ENCODE measurements around the gene GNB4. TPM values are rescaled to one million over a fixed set of nuclear protein-coding genes. Genes with fewer than 3 reads are reported as not detected.

The GNB4 gene
- total RNA-seq, 3 donors from 2014 or later (not counting 1 experiment from before 2014, with no cell fraction given): 1.6 to 3.4 (median 2.9) TPM

DNA sequence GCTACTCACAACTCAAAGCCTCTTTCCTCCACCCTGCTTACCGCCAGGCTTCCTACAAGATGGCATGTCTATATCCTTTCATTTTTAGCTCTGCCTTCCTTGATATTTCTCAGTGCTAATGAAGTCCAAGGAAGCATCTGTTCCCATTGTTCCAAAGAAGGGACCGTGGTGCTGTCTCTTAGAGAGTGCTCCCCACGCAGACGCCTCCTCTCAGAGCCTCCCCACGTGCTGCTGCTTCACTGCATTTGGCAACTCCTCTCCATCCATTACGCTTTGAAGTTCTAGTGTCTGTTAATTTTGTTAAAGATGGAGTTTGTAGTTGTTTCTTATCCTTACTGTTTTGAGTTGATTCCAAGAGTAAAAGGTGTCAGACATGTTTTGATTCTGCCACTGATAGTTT is 26.2 kb downstream of the GNB4 start:
- no peaks in the 10 kb centered on the region for H3K36me3 Mint-ChIP-seq

GRCh38 chr3:179421500-179421899 is 29.8 kb downstream of the GNB4 start:
- H3K36me3 ChIP-seq (ENCODE audit: control insufficient read depth, insufficient read depth, low read length): no peaks in the 10 kb centered on the region
- intact Hi-C loops (cut with micrococcal nuclease): no loop called here
- no peaks in the 10 kb centered on the region for H3K27me3 ChIP-seq (ENCODE audit: control insufficient read depth, insufficient read depth, low read length)
- DNase-seq: no peak
- H3K4me3 ChIP-seq (ENCODE audit: low read length): no peak overlapping the region
- no peaks in the 10 kb centered on the region for H3K9me3 Mint-ChIP-seq
- TF ChIP-seq, protein P1, sequence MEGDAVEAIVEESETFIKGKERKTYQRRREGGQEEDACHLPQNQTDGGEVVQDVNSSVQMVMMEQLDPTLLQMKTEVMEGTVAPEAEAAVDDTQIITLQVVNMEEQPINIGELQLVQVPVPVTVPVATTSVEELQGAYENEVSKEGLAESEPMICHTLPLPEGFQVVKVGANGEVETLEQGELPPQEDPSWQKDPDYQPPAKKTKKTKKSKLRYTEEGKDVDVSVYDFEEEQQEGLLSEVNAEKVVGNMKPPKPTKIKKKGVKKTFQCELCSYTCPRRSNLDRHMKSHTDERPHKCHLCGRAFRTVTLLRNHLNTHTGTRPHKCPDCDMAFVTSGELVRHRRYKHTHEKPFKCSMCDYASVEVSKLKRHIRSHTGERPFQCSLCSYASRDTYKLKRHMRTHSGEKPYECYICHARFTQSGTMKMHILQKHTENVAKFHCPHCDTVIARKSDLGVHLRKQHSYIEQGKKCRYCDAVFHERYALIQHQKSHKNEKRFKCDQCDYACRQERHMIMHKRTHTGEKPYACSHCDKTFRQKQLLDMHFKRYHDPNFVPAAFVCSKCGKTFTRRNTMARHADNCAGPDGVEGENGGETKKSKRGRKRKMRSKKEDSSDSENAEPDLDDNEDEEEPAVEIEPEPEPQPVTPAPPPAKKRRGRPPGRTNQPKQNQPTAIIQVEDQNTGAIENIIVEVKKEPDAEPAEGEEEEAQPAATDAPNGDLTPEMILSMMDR (IDR thresholded peaks at IDR 0.05): no peak
- no peaks in the 10 kb centered on the region for H3K9me3 ChIP-seq (ENCODE audit: control insufficient read depth, insufficient read depth, low read length)
- H3K4me3 Mint-ChIP-seq: no peak overlapping the region
- no peak overlapping the region for H3K27ac Mint-ChIP-seq
- H3K27me3 Mint-ChIP-seq (ENCODE audit: low read depth in 2 of 2): no peaks in the 10 kb centered on the region
- H3K36me3 Mint-ChIP-seq: no peaks in the 10 kb centered on the region
- WGBS (ENCODE audit: insufficient coverage): 84% methylated on average over 2 of the region's 2 CpGs
- H3K4me1 Mint-ChIP-seq: no peaks in the 10 kb centered on the region
- H3K4me1 ChIP-seq (ENCODE audit: control insufficient read depth, insufficient read depth, low read length): no peaks in the 10 kb centered on the region
- ATAC-seq: no peak
- H3K27ac ChIP-seq (ENCODE audit: low read length): no peak overlapping the region

More for the DNA sequence above, 26.2 kb downstream of the GNB4 start:
- Mint-ChIP-seq H3K4me3 (no peak overlapping the region), H3K9me3 (no peaks in the 10 kb centered on the region), H3K27ac (no peak overlapping the region), H3K27me3 (ENCODE audit: low read depth in 2 of 2) (no peaks in the 10 kb centered on the region), H3K4me1 (no peaks in the 10 kb centered on the region)
- no peak overlapping the region for H3K27ac ChIP-seq (ENCODE audit: low read length)
- H3K9me3 ChIP-seq (ENCODE audit: control insufficient read depth, insufficient read depth, low read length): no peaks in the 10 kb centered on the region
- no peak overlapping the region for H3K4me3 ChIP-seq (ENCODE audit: low read length)
- intact Hi-C loops (cut with micrococcal nuclease): no loop called here
- H3K27me3 ChIP-seq (ENCODE audit: control insufficient read depth, insufficient read depth, low read length): no peaks in the 10 kb centered on the region
- H3K4me1 ChIP-seq (ENCODE audit: control insufficient read depth, insufficient read depth, low read length): no peaks in the 10 kb centered on the region
- DNase-seq: no peak
- WGBS (ENCODE audit: insufficient coverage): 92% methylated on average over 6 of the region's 6 CpGs
- no peak for ATAC-seq
- H3K36me3 ChIP-seq (ENCODE audit: control insufficient read depth, insufficient read depth, low read length): no peaks in the 10 kb centered on the region
- TF ChIP-seq, protein P1 (IDR thresholded peaks at IDR 0.05): no peak

GRCh38 chr3:179418610-179419009 is 32.7 kb downstream of the GNB4 start:
- TF ChIP-seq, protein P1 (IDR thresholded peaks at IDR 0.05): no peak
- no peaks in the 10 kb centered on the region for H3K4me1 Mint-ChIP-seq
- Histone ChIP-seq H3K36me3 (ENCODE audit: control insufficient read depth, insufficient read depth, low read length) (no peaks in the 10 kb centered on the region), H3K4me3 (ENCODE audit: low read length) (no peak overlapping the region), H3K4me1 (ENCODE audit: control insufficient read depth, insufficient read depth, low read length) (no peaks in the 10 kb centered on the region), H3K9me3 (ENCODE audit: control insufficient read depth, insufficient read depth, low read length) (no peaks in the 10 kb centered on the region), H3K27ac (ENCODE audit: low read length) (no peak overlapping the region), H3K27me3 (ENCODE audit: control insufficient read depth, insufficient read depth, low read length) (no peaks in the 10 kb centered on the region)
- DNase-seq (no peak), ATAC-seq (no peak)
- H3K27ac Mint-ChIP-seq: no peak overlapping the region
- no peaks in the 10 kb centered on the region for H3K27me3 Mint-ChIP-seq (ENCODE audit: low read depth in 2 of 2)
- 92% methylated on average over 3 of the region's 3 CpGs for WGBS (ENCODE audit: insufficient coverage)
- no peak overlapping the region for H3K4me3 Mint-ChIP-seq
- intact Hi-C loops (cut with micrococcal nuclease): no loop called here
- no peaks in the 10 kb centered on the region for H3K36me3 Mint-ChIP-seq
- H3K9me3 Mint-ChIP-seq: no peaks in the 10 kb centered on the region

GRCh38 chr3:179416681-179417080 is 34.6 kb downstream of the GNB4 start:
- Mint-ChIP-seq H3K36me3 (no peaks in the 10 kb centered on the region), H3K27ac (no peak overlapping the region), H3K9me3 (no peaks in the 10 kb centered on the region), H3K4me1 (no peaks in the 10 kb centered on the region), H3K27me3 (ENCODE audit: low read depth in 2 of 2) (no peaks in the 10 kb centered on the region), H3K4me3 (no peak overlapping the region)
- intact Hi-C loops (cut with micrococcal nuclease): no loop called here
- no peaks in the 10 kb centered on the region for H3K36me3 ChIP-seq (ENCODE audit: control insufficient read depth, insufficient read depth, low read length)
- no peaks in the 10 kb centered on the region for H3K27me3 ChIP-seq (ENCODE audit: control insufficient read depth, insufficient read depth, low read length)
- DNase-seq: no peak
- H3K4me1 ChIP-seq (ENCODE audit: control insufficient read depth, insufficient read depth, low read length): no peaks in the 10 kb centered on the region
- H3K4me3 ChIP-seq (ENCODE audit: low read length): no peak overlapping the region
- no peak for ATAC-seq
- H3K9me3 ChIP-seq (ENCODE audit: control insufficient read depth, insufficient read depth, low read length): no peaks in the 10 kb centered on the region
- no CpG with 5 or more reads among the region's 2 CpGs for WGBS (ENCODE audit: insufficient coverage)
- TF ChIP-seq, protein P1 (IDR thresholded peaks at IDR 0.05): no peak
- H3K27ac ChIP-seq (ENCODE audit: low read length): no peak overlapping the region

Data from natural killer cell (primary cell).